ENCODE results near the gene TSHR. TPM values are rescaled to one million over a fixed set of nuclear protein-coding genes. Genes with fewer than 3 reads are reported as not detected.
"Not testable (repeated sequence)": the region's sequence is repeated elsewhere in the genome, so short reads cannot be mapped to it uniquely, and the experiment has no call there.

Gene TSHR
- total RNA-seq, 1 donor from 2014 or later: not detected

DNA sequence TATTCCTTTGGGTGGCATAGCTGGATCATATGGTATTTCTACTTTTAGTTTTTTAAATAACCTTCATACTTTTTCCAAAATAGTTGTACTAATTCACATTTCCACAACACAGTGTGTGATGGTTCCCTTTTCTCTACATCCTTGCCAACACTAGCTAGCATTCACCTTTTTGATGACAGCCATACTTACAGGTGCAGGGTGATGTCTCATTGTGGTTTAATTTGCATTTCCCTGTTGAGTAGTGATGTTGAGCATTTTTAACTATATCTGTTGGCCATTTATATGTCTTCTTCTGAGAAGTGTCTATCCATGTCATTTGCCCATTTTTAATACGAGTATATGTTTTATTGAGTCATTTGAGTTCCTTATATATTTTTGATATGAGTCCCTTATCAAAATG is 96.1 kb downstream of the TSHR start:
- Mint-ChIP-seq H3K36me3 (ENCODE audit: low read depth, unreplicated experiment) (no peaks in the 10 kb centered on the region), H3K27ac (ENCODE audit: unreplicated experiment) (no peak overlapping the region), H3K9me3 (ENCODE audit: unreplicated experiment) (peaks cover 5% of the 10 kb centered on the region), H3K4me3 (ENCODE audit: unreplicated experiment) (no peak overlapping the region), H3K27me3 (ENCODE audit: unreplicated experiment) (no peaks in the 10 kb centered on the region), H3K4me1 (ENCODE audit: unreplicated experiment) (no peaks in the 10 kb centered on the region)
- TF ChIP-seq CTCF (IDR thresholded peaks at IDR 0.05; ENCODE audit: unreplicated experiment): no peak
- no peak for DNase-seq (ENCODE audit: low spot score)

DNA sequence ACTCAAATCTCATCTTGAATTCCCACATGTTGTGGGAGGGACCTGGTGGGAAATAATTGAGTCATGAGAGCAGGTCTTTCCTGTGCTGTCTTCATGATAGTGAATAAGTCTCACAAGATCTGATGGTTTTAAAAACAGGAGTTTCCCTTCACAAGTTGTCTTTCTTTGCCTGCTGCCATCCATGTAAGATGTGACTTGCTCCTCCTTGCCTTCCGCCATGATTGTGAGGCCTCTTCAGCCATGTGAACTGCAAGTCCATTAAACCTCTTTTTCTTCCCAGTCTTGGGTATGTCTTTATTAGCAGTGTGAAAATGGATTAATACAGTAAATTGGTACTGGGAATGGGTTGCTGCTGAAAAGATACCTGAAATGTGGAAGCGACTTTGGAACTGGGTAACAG is 98.6 kb downstream of the TSHR start:
- not testable (repeated sequence) for H3K4me3 Mint-ChIP-seq (ENCODE audit: unreplicated experiment); DNase-seq (ENCODE audit: low spot score); H3K9me3 Mint-ChIP-seq (ENCODE audit: unreplicated experiment)

DNA sequence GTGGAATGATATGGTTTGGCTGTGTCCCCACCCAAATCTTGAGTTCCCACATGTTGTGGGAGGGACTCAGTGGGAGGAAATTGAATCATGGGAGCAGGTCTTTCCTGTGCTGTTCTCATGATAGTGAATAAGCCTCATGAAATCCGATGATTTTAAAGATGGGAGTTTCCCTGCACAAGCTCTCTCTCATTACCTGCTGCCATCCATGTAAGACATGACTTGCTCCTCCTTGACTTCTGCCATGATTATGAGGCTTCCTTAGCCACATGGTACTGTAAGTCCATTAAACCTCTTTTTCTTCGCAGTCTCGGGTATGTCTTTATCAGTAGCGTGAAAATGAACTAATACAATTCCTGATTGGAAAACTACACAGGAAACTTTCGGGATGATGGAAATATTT is 100.5 kb downstream of the TSHR start:
- no peaks in the 10 kb centered on the region for H3K36me3 Mint-ChIP-seq (ENCODE audit: low read depth, unreplicated experiment)
- no peak overlapping the region for H3K27ac Mint-ChIP-seq (ENCODE audit: unreplicated experiment)
- H3K4me1 Mint-ChIP-seq (ENCODE audit: unreplicated experiment): no peaks in the 10 kb centered on the region
- no peak for DNase-seq (ENCODE audit: low spot score)
- no peaks in the 10 kb centered on the region for H3K27me3 Mint-ChIP-seq (ENCODE audit: unreplicated experiment)
- H3K9me3 Mint-ChIP-seq (ENCODE audit: unreplicated experiment): peaks cover 5% of the 10 kb centered on the region
- TF ChIP-seq CTCF (IDR thresholded peaks at IDR 0.05; ENCODE audit: unreplicated experiment): no peak
- H3K4me3 Mint-ChIP-seq (ENCODE audit: unreplicated experiment): no peak overlapping the region

More for the DNA sequence above, 98.6 kb downstream of the TSHR start:
- not testable (repeated sequence) for H3K36me3 Mint-ChIP-seq (ENCODE audit: low read depth, unreplicated experiment); H3K27me3 Mint-ChIP-seq (ENCODE audit: unreplicated experiment); H3K27ac Mint-ChIP-seq (ENCODE audit: unreplicated experiment); H3K4me1 Mint-ChIP-seq (ENCODE audit: unreplicated experiment)

DNA sequence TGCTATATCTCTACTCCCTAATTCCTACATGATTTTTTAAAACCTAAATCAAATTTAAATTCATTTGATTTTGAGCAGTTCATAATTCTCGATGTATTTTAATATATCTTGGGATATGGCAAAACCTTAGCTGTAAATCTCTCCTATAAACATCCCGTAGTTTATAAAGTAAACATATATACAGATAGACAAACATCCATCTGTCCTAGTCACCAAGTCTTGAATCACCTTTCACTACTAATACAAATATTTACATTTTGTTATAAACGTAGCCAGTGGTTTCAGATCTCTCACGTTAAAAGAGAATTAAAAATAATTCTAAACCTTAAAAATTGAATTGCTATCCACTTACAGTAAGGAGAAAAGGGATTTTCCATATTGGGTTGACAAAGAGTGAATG is 107.0 kb downstream of the TSHR start:
- Mint-ChIP-seq H3K27ac (ENCODE audit: unreplicated experiment) (no peak overlapping the region), H3K4me1 (ENCODE audit: unreplicated experiment) (no peaks in the 10 kb centered on the region), H3K9me3 (ENCODE audit: unreplicated experiment) (no peaks in the 10 kb centered on the region), H3K4me3 (ENCODE audit: unreplicated experiment) (no peak overlapping the region), H3K36me3 (ENCODE audit: low read depth, unreplicated experiment) (no peaks in the 10 kb centered on the region), H3K27me3 (ENCODE audit: unreplicated experiment) (no peaks in the 10 kb centered on the region)
- TF ChIP-seq CTCF (IDR thresholded peaks at IDR 0.05; ENCODE audit: unreplicated experiment): no peak
- DNase-seq (ENCODE audit: low spot score): no peak

- Mint-ChIP-seq H3K4me1 (ENCODE audit: unreplicated experiment) (no peaks in the 10 kb centered on the region), H3K9me3 (ENCODE audit: unreplicated experiment) (no peaks in the 10 kb centered on the region), H3K27ac (ENCODE audit: unreplicated experiment) (no peak overlapping the region), H3K27me3 (ENCODE audit: unreplicated experiment) (no peaks in the 10 kb centered on the region), H3K36me3 (ENCODE audit: low read depth, unreplicated experiment) (no peaks in the 10 kb centered on the region), H3K4me3 (ENCODE audit: unreplicated experiment) (no peak overlapping the region)
- TF ChIP-seq CTCF (IDR thresholded peaks at IDR 0.05; ENCODE audit: unreplicated experiment): no peak
- DNase-seq (ENCODE audit: low spot score): peak; percentile 23
Measured at GRCh38 chr14:81062816-81063215, 107.4 kb downstream of the TSHR start.

GRCh38 chr14:81066672-81067071 is 111.3 kb downstream of the TSHR start:
- no peaks in the 10 kb centered on the region for H3K27me3 Mint-ChIP-seq (ENCODE audit: unreplicated experiment)
- no peaks in the 10 kb centered on the region for H3K4me1 Mint-ChIP-seq (ENCODE audit: unreplicated experiment)
- no peaks in the 10 kb centered on the region for H3K9me3 Mint-ChIP-seq (ENCODE audit: unreplicated experiment)
- no peak for TF ChIP-seq CTCF (IDR thresholded peaks at IDR 0.05; ENCODE audit: unreplicated experiment)
- H3K4me3 Mint-ChIP-seq (ENCODE audit: unreplicated experiment): no peak overlapping the region
- no peak overlapping the region for H3K27ac Mint-ChIP-seq (ENCODE audit: unreplicated experiment)
- no peaks in the 10 kb centered on the region for H3K36me3 Mint-ChIP-seq (ENCODE audit: low read depth, unreplicated experiment)
- DNase-seq (ENCODE audit: low spot score): no peak
